Measurements from ENCODE around the gene GRIN1.

GRIN1 gene

GRCh38 chr9:137112564-137113384, 26.2 kb upstream of the GRIN1 start:
- 98% methylated on average over 33 of the region's 42 CpGs for WGBS (ENCODE audit: insufficient coverage)
- DNase-seq: no peak
- Histone ChIP-seq H3K9me3 (ENCODE audit: control extremely low read depth in 1 of 5, control insufficient read depth in 4 of 5, insufficient read depth in 2 of 5, low read depth in 1 of 5, low read length in 4 of 5) (no peaks in the 10 kb centered on the region), H3K36me3 (ENCODE audit: control insufficient read depth in 4 of 4, insufficient read depth in 4 of 4, low read length in 3 of 4) (peaks cover 0 to 54% (median 31%) of the 10 kb centered on the region in 4 experiments), H3K27me3 (replicated peaks in 2 of 5; ENCODE audit: control insufficient read depth in 4 of 5, insufficient read depth in 5 of 5, low read length in 4 of 5) (no peaks in the 10 kb centered on the region), H3K27ac (ENCODE audit: insufficient read depth in 1 of 2, low read depth in 1 of 2, low read length in 2 of 2, poor library complexity in 1 of 2, severe bottlenecking in 2 of 2) (no peak overlapping the region), H3K4me1 (ENCODE audit: control extremely low read depth in 1 of 4, control insufficient read depth in 4 of 4, insufficient read depth in 4 of 4, low read length in 3 of 4) (peaks cover 0 to 13% (median 11%) of the 10 kb centered on the region in 4 experiments), H3K4me3 (ENCODE audit: control insufficient read depth in 1 of 7, extremely low read depth in 1 of 7, insufficient read depth in 4 of 7, low read depth in 2 of 7, low read length in 6 of 7) (peak overlapping the region in 1 of 7 experiments; percentile 55)
- ChIA-PET CTCF (interaction anchor here (1.1 kb wide), 1 partner anchor 114 kb away, joined by 5 read pairs; the partner anchor contains the start of gene RNF224), POLR2A (interaction anchor here (1.3 kb wide), 1 partner anchor 22 kb away, joined by 3 read pairs; no protein-coding TSS in a partner anchor)

DNA sequence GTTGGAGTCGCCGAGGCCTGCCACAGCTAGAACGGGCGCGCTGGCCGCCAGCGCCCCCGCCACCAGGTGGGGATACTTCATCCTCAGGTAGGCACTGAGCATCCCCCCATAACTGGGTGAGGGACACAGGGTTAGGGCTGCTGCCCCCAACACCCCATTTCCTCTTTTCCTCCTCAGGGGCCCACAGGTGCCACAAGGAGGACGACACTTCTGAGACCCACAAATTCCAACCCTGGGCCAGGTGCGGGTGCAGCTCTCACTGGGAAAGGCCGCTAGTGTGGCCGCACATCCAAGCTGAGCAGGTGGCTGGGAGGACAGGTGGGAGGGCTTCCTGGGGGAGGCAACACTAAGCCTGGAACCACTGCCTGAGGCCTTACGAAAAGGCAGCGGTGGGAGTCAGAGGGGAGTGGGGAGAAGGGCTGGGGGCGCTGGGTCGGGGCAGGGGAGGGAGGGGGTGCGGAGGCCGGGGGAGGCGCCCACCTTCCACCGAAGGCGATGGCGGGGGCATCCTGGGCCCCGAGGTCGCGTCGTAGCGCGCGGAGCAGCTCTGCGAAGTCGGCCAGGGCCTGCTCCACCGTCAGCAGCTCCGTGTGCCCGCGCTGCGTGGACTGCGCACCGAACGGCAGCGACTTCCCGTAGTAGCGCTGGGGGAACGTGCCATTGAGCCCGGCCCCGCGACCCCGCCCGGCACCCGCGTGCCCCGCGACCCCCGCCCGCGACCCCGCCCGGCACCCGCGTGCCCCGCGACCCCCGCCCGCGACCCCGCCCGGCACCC, 25.4 kb upstream of the GRIN1 start:
- Histone ChIP-seq H3K27me3 (replicated peaks in 2 of 5; ENCODE audit: control insufficient read depth in 4 of 5, insufficient read depth in 5 of 5, low read length in 4 of 5) (no peaks in the 10 kb centered on the region), H3K27ac (ENCODE audit: insufficient read depth in 1 of 2, low read depth in 1 of 2, low read length in 2 of 2, poor library complexity in 1 of 2, severe bottlenecking in 2 of 2) (no peak overlapping the region), H3K36me3 (ENCODE audit: control insufficient read depth in 4 of 4, insufficient read depth in 4 of 4, low read length in 3 of 4) (peaks cover 0 to 46% (median 27%) of the 10 kb centered on the region in 4 experiments), H3K9me3 (ENCODE audit: control extremely low read depth in 1 of 5, control insufficient read depth in 4 of 5, insufficient read depth in 2 of 5, low read depth in 1 of 5, low read length in 4 of 5) (no peaks in the 10 kb centered on the region), H3K4me1 (ENCODE audit: control extremely low read depth in 1 of 4, control insufficient read depth in 4 of 4, insufficient read depth in 4 of 4, low read length in 3 of 4) (peaks cover 0 to 13% (median 11%) of the 10 kb centered on the region in 4 experiments), H3K4me3 (ENCODE audit: control insufficient read depth in 1 of 7, extremely low read depth in 1 of 7, insufficient read depth in 4 of 7, low read depth in 2 of 7, low read length in 6 of 7) (peak overlapping the region in 1 of 7 experiments; percentile 55)
- 43% methylated on average over 34 of the region's 66 CpGs for WGBS (ENCODE audit: insufficient coverage)
- CTCF ChIA-PET: interaction anchor here (1.1 kb wide), 1 partner anchor 113 kb away, joined by 5 read pairs; the partner anchor contains the start of gene RNF224
- POLR2A ChIA-PET: no interaction called here
- DNase-seq: peak in 2 of 3 donors; percentile 43 to 54

- POLR2A ChIA-PET: no interaction called here
- H3K4me3 ChIP-seq (ENCODE audit: control insufficient read depth in 1 of 7, extremely low read depth in 1 of 7, insufficient read depth in 4 of 7, low read depth in 2 of 7, low read length in 6 of 7): peak overlapping the region; percentile 15 to 67 (median 55)
- H3K36me3 ChIP-seq (ENCODE audit: control insufficient read depth in 4 of 4, insufficient read depth in 4 of 4, low read length in 3 of 4): peaks cover 0 to 40% (median 24%) of the 10 kb centered on the region in 4 experiments
- peak overlapping the region in 1 of 2 experiments; percentile 43 for H3K27ac ChIP-seq (ENCODE audit: insufficient read depth in 1 of 2, low read depth in 1 of 2, low read length in 2 of 2, poor library complexity in 1 of 2, severe bottlenecking in 2 of 2)
- H3K27me3 ChIP-seq (replicated peaks in 2 of 5; ENCODE audit: control insufficient read depth in 4 of 5, insufficient read depth in 5 of 5, low read length in 4 of 5): no peaks in the 10 kb centered on the region
- 0% methylated on average over 22 of the region's 45 CpGs for WGBS (ENCODE audit: insufficient coverage)
- DNase-seq: no peak
- no peaks in the 10 kb centered on the region for H3K9me3 ChIP-seq (ENCODE audit: control extremely low read depth in 1 of 5, control insufficient read depth in 4 of 5, insufficient read depth in 2 of 5, low read depth in 1 of 5, low read length in 4 of 5)
- peaks cover 0 to 13% (median 11%) of the 10 kb centered on the region in 4 experiments for H3K4me1 ChIP-seq (ENCODE audit: control extremely low read depth in 1 of 4, control insufficient read depth in 4 of 4, insufficient read depth in 4 of 4, low read length in 3 of 4)
- CTCF ChIA-PET: no interaction called here
Measured at GRCh38 chr9:137114220-137114612, 24.7 kb upstream of the GRIN1 start.

GRCh38 chr9:137114613-137115393, 24.2 kb upstream of the GRIN1 start, which contains the start of gene DPP7:
DPP7 (minus strand) TSS chr9:137114733; CDS start chr9:137114713, 20 bp downstream.
- H3K27me3 ChIP-seq (replicated peaks in 2 of 5; ENCODE audit: control insufficient read depth in 4 of 5, insufficient read depth in 5 of 5, low read length in 4 of 5): no peaks in the 10 kb centered on the region
- peaks cover 0 to 34% (median 21%) of the 10 kb centered on the region in 4 experiments for H3K36me3 ChIP-seq (ENCODE audit: control insufficient read depth in 4 of 4, insufficient read depth in 4 of 4, low read length in 3 of 4)
- DNase-seq: peak; percentile 52 to 76 (median 66)
- H3K27ac ChIP-seq (ENCODE audit: insufficient read depth in 1 of 2, low read depth in 1 of 2, low read length in 2 of 2, poor library complexity in 1 of 2, severe bottlenecking in 2 of 2): peak within 1 kb of the TSS in 1 of 2 experiments; percentile 43
- peaks cover 0 to 13% (median 11%) of the 10 kb centered on the region in 4 experiments for H3K4me1 ChIP-seq (ENCODE audit: control extremely low read depth in 1 of 4, control insufficient read depth in 4 of 4, insufficient read depth in 4 of 4, low read length in 3 of 4)
- H3K9me3 ChIP-seq (ENCODE audit: control extremely low read depth in 1 of 5, control insufficient read depth in 4 of 5, insufficient read depth in 2 of 5, low read depth in 1 of 5, low read length in 4 of 5): no peaks in the 10 kb centered on the region
- CTCF ChIA-PET: interaction anchor here (0.8 to 1.4 kb wide), 6 partner anchors 9 to 120 kb away, joined by 3 to 5 read pairs (median 3); partner anchors contain the start of genes NPDC1 and RNF224
- 2% methylated on average over 56 of the region's 70 CpGs for WGBS (ENCODE audit: insufficient coverage)
- POLR2A ChIA-PET: no interaction called here
- peak within 1 kb of the TSS; percentile 17 to 67 (median 55) for H3K4me3 ChIP-seq (ENCODE audit: control insufficient read depth in 1 of 7, extremely low read depth in 1 of 7, insufficient read depth in 4 of 7, low read depth in 2 of 7, low read length in 6 of 7)

GRCh38 chr9:137115394-137116026, 23.4 kb upstream of the GRIN1 start:
- no peak for DNase-seq
- no peaks in the 10 kb centered on the region for H3K9me3 ChIP-seq (ENCODE audit: control extremely low read depth in 1 of 5, control insufficient read depth in 4 of 5, insufficient read depth in 2 of 5, low read depth in 1 of 5, low read length in 4 of 5)
- H3K36me3 ChIP-seq (ENCODE audit: control insufficient read depth in 4 of 4, insufficient read depth in 4 of 4, low read length in 3 of 4): peaks cover 0 to 27% (median 17%) of the 10 kb centered on the region in 4 experiments
- H3K4me3 ChIP-seq (ENCODE audit: control insufficient read depth in 1 of 7, extremely low read depth in 1 of 7, insufficient read depth in 4 of 7, low read depth in 2 of 7, low read length in 6 of 7): peak overlapping the region in 3 of 7 experiments; percentile 55 to 67 (median 63)
- WGBS (ENCODE audit: insufficient coverage): 89% methylated on average over 20 of the region's 21 CpGs
- ChIA-PET CTCF (interaction anchor here (0.8 to 1.4 kb wide), 6 partner anchors 8 to 120 kb away, joined by 3 to 5 read pairs (median 3); partner anchors contain the start of genes NPDC1 and RNF224), POLR2A (interaction anchor here (0.5 kb wide), 1 partner anchor 94 kb away, joined by 4 read pairs; no protein-coding TSS in a partner anchor)
- H3K27ac ChIP-seq (ENCODE audit: insufficient read depth in 1 of 2, low read depth in 1 of 2, low read length in 2 of 2, poor library complexity in 1 of 2, severe bottlenecking in 2 of 2): no peak overlapping the region
- no peaks in the 10 kb centered on the region for H3K27me3 ChIP-seq (replicated peaks in 2 of 5; ENCODE audit: control insufficient read depth in 4 of 5, insufficient read depth in 5 of 5, low read length in 4 of 5)
- peaks cover 0 to 13% (median 11%) of the 10 kb centered on the region in 4 experiments for H3K4me1 ChIP-seq (ENCODE audit: control extremely low read depth in 1 of 4, control insufficient read depth in 4 of 4, insufficient read depth in 4 of 4, low read length in 3 of 4)

GRCh38 chr9:137116027-137116507, 22.9 kb upstream of the GRIN1 start:
- H3K9me3 ChIP-seq (ENCODE audit: control extremely low read depth in 1 of 5, control insufficient read depth in 4 of 5, insufficient read depth in 2 of 5, low read depth in 1 of 5, low read length in 4 of 5): no peaks in the 10 kb centered on the region
- ChIA-PET POLR2A (interaction anchor here (0.5 kb wide), 1 partner anchor 93 kb away, joined by 4 read pairs; no protein-coding TSS in a partner anchor), CTCF (interaction anchor here (1.2 to 1.4 kb wide), 3 partner anchors 91 to 119 kb away, joined by 3 to 5 read pairs (median 3); partner anchors contain the start of gene RNF224)
- WGBS (ENCODE audit: insufficient coverage): 80% methylated on average over 5 of the region's 6 CpGs
- H3K4me3 ChIP-seq (ENCODE audit: control insufficient read depth in 1 of 7, extremely low read depth in 1 of 7, insufficient read depth in 4 of 7, low read depth in 2 of 7, low read length in 6 of 7): no peak overlapping the region
- H3K27ac ChIP-seq (ENCODE audit: insufficient read depth in 1 of 2, low read depth in 1 of 2, low read length in 2 of 2, poor library complexity in 1 of 2, severe bottlenecking in 2 of 2): no peak overlapping the region
- H3K27me3 ChIP-seq (replicated peaks in 2 of 5; ENCODE audit: control insufficient read depth in 4 of 5, insufficient read depth in 5 of 5, low read length in 4 of 5): no peaks in the 10 kb centered on the region
- no peak for DNase-seq
- peaks cover 0 to 13% (median 11%) of the 10 kb centered on the region in 4 experiments for H3K4me1 ChIP-seq (ENCODE audit: control extremely low read depth in 1 of 4, control insufficient read depth in 4 of 4, insufficient read depth in 4 of 4, low read length in 3 of 4)
- peaks cover 0 to 21% (median 13%) of the 10 kb centered on the region in 4 experiments for H3K36me3 ChIP-seq (ENCODE audit: control insufficient read depth in 4 of 4, insufficient read depth in 4 of 4, low read length in 3 of 4)

Measured in common myeloid progenitor, CD34-positive (primary cell).